Hepatocyte (in vitro differentiated cells): Measurements from ENCODE around the gene C11orf68. TPM values are rescaled to one million over a fixed set of nuclear protein-coding genes. Genes with fewer than 3 reads are reported as not detected.
"Not testable (repeated sequence)": the region's sequence is repeated elsewhere in the genome, so short reads cannot be mapped to it uniquely, and the experiment has no call there.

Source experiments
- DNase-seq: peaks from one replicate; pipeline ENCODE4 v3.0.0-alpha.2; 2016; ENCODE audit warnings: low spot score
- H2AFZ ChIP-seq: fragments of 200-600 bp; sonication (generic); 2 replicates; pipeline ENCODE4 v1.6.0; 2016; ENCODE audit warnings: antibody characterized with exemption, mild to moderate bottlenecking
- H3K27ac ChIP-seq: fragments of 200-600 bp; sonication (generic); 2 replicates; pipeline ENCODE4 v1.5.1; 2016; ENCODE audit warnings: mild to moderate bottlenecking
- H3K27me3 ChIP-seq: fragments of 200-600 bp; sonication (generic); 2 replicates; pipeline ENCODE4 v1.6.1; 2016
- H3K36me3 ChIP-seq: fragments of 200-600 bp; sonication (generic); replicated peaks from 2 replicates; pipeline ENCODE4 v1.5.1; 2016; ENCODE audit warnings: low read depth; ENCODE audit not compliant: insufficient read depth
- H3K4me1 ChIP-seq: fragments of 200-600 bp; sonication (generic); 2 replicates; pipeline ENCODE4 v1.5.1; 2016; ENCODE audit warnings: mild to moderate bottlenecking, moderate library complexity; ENCODE audit not compliant: insufficient read depth
- H3K4me2 ChIP-seq: fragments of 200-600 bp; sonication (generic); 2 replicates; pipeline ENCODE4 v1.6.0; 2016
- H3K4me3 ChIP-seq: fragments of 200-600 bp; sonication (generic); 2 replicates; pipeline ENCODE4 v1.5.1; 2016; ENCODE audit warnings: mild to moderate bottlenecking
- H3K79me2 ChIP-seq: fragments of 200-600 bp; sonication (generic); 2 replicates; pipeline ENCODE4 v1.6.0; 2017; ENCODE audit warnings: mild to moderate bottlenecking
- H3K9me2 ChIP-seq: fragments of 200-600 bp; sonication (generic); replicated peaks from 2 replicates; pipeline ENCODE4 v1.6.0; 2017; ENCODE audit warnings: mild to moderate bottlenecking; ENCODE audit not compliant: insufficient read depth
- H3K9me3 ChIP-seq: fragments of 200-600 bp; sonication (generic); 2 replicates; pipeline ENCODE4 v1.5.1; 2016; ENCODE audit warnings: low read depth, mild to moderate bottlenecking
- H4K20me1 ChIP-seq: fragments of 200-600 bp; sonication (generic); 2 replicates; pipeline ENCODE4 v1.6.0; 2016; ENCODE audit warnings: mild to moderate bottlenecking; ENCODE audit not compliant: insufficient read depth, poor library complexity, severe bottlenecking
- EZH2 ChIP-seq: fragments of 200-600 bp; sonication (generic); IDR thresholded peaks from 2 replicates; pipeline ENCODE4 v1.6.1; 2016; ENCODE audit warnings: antibody characterized with exemption, mild to moderate bottlenecking, borderline replicate concordance
- EZH2phosphoT487 ChIP-seq: fragments of 200-600 bp; sonication (generic); IDR thresholded peaks from one replicate; pipeline ENCODE4 v1.6.1; 2018; ENCODE audit warnings: antibody characterized with exemption, mild to moderate bottlenecking, low read depth, moderate library complexity; ENCODE audit not compliant: unreplicated experiment, severe bottlenecking
- WGBS: methylation state at CpG from one replicate; pipeline ENCODE4 v1.1.6; 2016; ENCODE audit warnings: low lambda C conversion rate; ENCODE audit errors: missing lambda C conversion rate; 5-methylcytosine and 5-hydroxymethylcytosine counted together
- polyA plus RNA-seq: library from polyadenylated mRNA; unstranded; fragments of >200 nt; fragmentation: Nextera tagmentation; extraction: Ambion mirVana; gene quantifications from 2 replicates; pipeline ENCODE4 v1.2.1, GENCODE V29; 2016
- total RNA-seq: library from RNA; depleted of rRNA; stranded (reverse); fragments of >200 nt; gene quantifications from 2 replicates; pipeline ENCODE4 v1.2.3, GENCODE V29; 2014
- TF ChIP-seq, protein P1 (sequence below): fragments of 200-600 bp; sonication (generic); IDR thresholded peaks from 2 replicates; pipeline ENCODE4 v1.5.1; 2016; ENCODE audit warnings: antibody characterized with exemption, mild to moderate bottlenecking; ENCODE audit not compliant: poor library complexity

The C11orf68 gene
- total and polyA plus RNA-seq, 2 experiments from 2014 or later: 26.3 to 59.3 TPM

DNA sequence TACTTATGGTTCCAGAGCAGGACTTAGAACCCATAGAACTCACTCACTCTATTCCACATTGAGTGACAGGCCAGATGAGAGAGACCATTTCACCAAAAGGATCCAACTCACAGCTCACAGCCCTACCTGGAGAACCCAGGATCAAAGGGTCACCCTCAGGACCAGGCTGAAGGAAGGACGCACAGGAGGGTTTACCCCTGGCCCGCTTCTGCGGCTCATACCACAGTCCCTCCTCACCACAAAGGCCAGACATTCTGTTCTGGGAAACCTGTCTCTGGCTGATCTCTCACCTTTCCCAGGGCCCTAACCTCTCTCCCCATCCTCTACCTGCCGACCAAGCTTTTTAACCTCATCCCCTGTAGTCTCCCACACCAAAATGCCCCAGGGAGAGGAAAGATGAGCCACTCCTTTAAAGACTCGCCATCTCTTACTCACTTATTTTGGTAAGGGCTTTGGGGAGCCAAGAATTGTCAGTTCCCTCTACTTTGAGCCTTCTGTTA is 23.3 kb downstream of the C11orf68 start:
- Histone ChIP-seq H3K4me1 (peaks cover 29% of the 10 kb centered on the region), H3K4me3 (no peak overlapping the region), H3K9me3 (no peaks in the 10 kb centered on the region), H2AFZ (no peak overlapping the region), H3K9me2 (no peaks in the 10 kb centered on the region), H3K27ac (no peak overlapping the region), H3K36me3 (no peaks in the 10 kb centered on the region), H3K79me2 (peaks cover 8% of the 10 kb centered on the region), H3K27me3 (peaks cover 15% of the 10 kb centered on the region), H3K4me2 (no peak overlapping the region), H4K20me1 (no peaks in the 10 kb centered on the region)
- DNase-seq: no peak
- TF ChIP-seq EZH2phosphoT487: no peak
- TF ChIP-seq, protein P1, sequence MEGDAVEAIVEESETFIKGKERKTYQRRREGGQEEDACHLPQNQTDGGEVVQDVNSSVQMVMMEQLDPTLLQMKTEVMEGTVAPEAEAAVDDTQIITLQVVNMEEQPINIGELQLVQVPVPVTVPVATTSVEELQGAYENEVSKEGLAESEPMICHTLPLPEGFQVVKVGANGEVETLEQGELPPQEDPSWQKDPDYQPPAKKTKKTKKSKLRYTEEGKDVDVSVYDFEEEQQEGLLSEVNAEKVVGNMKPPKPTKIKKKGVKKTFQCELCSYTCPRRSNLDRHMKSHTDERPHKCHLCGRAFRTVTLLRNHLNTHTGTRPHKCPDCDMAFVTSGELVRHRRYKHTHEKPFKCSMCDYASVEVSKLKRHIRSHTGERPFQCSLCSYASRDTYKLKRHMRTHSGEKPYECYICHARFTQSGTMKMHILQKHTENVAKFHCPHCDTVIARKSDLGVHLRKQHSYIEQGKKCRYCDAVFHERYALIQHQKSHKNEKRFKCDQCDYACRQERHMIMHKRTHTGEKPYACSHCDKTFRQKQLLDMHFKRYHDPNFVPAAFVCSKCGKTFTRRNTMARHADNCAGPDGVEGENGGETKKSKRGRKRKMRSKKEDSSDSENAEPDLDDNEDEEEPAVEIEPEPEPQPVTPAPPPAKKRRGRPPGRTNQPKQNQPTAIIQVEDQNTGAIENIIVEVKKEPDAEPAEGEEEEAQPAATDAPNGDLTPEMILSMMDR: no peak
- no peak for TF ChIP-seq EZH2
- WGBS: 94% methylated on average over 5 of the region's 5 CpGs

DNA sequence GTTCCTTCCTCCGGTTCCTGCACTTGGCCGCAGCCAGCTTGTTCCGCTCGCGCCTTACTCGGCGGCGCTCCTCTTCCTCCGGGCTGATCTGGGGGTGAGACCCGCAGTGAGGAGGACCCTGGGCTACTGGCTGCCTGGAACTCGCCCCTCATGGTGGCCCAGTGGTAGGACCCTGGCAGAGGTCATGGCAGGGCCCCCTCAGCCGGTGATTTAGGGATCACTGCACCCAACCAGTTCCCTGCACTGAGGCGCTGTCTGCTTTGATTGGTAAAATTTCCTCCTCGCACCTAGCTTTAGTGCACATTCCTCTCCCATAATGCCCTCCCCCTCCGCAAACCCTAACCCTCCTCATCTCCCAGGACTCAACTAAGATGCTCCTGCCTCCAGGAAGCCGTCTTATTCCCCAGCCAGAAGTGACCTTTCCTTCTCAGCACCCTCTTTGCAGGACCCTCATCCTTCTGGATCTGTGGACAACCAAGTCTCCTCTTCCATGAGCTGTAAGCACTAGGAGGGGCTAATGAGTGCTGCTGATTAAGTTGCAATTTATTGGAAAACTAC is 24.7 kb downstream of the C11orf68 start:
- Histone ChIP-seq H3K79me2 (peaks cover 8% of the 10 kb centered on the region), H3K36me3 (no peaks in the 10 kb centered on the region), H3K9me3 (no peaks in the 10 kb centered on the region), H3K9me2 (no peaks in the 10 kb centered on the region), H3K4me1 (peaks cover 30% of the 10 kb centered on the region), H3K27me3 (peaks cover 9% of the 10 kb centered on the region), H3K4me2 (no peak overlapping the region), H3K4me3 (no peak overlapping the region), H3K27ac (no peak overlapping the region), H2AFZ (no peak overlapping the region), H4K20me1 (no peaks in the 10 kb centered on the region)
- DNase-seq: no peak
- no peak for TF ChIP-seq EZH2
- TF ChIP-seq, protein P1: no peak
- no peak for TF ChIP-seq EZH2phosphoT487
- 97% methylated on average over 16 of the region's 16 CpGs for WGBS

DNA sequence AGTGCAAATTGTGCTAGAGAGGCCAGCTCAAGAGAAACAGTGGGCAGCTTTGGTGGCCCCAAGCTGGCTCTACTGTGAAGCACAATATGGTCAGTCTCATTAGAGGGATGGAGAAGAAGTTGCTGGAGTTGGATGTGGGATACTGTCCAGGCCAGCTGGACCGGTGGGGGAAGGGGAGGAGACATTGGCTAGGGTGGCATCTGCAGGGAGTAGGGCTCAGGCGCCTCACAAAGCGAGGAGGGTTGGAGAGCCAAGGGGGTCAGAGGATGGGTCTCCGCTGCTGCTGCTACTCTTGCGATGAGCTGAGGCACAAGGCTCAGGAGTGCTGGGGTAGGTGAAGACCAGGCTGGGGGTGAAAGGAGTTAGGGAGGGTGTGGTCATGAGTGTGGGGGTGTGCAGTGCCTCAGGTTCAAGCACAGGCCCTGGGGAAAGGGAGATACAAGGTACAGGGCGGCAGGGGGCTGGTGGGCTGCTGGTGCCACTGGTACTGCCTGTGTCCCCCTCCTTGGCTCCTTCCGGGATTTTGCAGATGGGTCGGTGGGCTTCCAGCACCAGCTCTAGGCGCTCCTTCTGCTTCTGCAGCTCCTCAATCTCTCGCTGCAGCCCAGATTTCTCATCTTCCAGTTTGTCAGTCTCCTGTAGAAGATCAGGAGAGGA is 26.1 kb downstream of the C11orf68 start:
- Histone ChIP-seq H2AFZ (no peak overlapping the region), H3K4me2 (peak overlapping the region; percentile 92), H3K4me3 (no peak overlapping the region), H3K9me2 (no peaks in the 10 kb centered on the region), H3K36me3 (no peaks in the 10 kb centered on the region), H3K27me3 (peaks cover 4% of the 10 kb centered on the region), H3K9me3 (no peaks in the 10 kb centered on the region), H3K4me1 (peaks cover 30% of the 10 kb centered on the region), H4K20me1 (no peaks in the 10 kb centered on the region), H3K79me2 (peaks cover 8% of the 10 kb centered on the region), H3K27ac (no peak overlapping the region)
- TF ChIP-seq EZH2 (no peak), EZH2phosphoT487 (no peak)
- TF ChIP-seq, protein P1: no peak
- 90% methylated on average over 10 of the region's 10 CpGs for WGBS
- no peak for DNase-seq

DNA sequence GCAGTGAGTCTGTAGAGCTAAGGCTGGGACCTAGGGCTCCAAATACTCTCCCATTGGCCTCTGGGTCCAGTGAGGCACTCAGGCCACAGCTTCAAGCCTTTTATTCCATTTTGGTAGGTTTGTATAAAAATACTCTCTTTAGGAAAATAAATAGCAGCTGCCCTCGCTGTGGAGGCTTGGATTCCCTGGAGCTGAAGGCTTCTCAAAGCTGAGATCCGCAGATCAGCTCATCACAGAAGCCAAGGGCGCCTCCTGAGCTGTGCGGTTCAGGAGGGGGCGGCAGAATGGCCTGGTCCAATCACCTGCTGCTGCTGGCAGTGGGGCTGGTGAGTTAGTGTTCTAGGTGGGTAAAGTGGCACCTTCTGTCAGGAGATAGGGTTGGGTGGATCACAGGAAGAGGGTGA is 26.7 kb downstream of the C11orf68 start:
- H4K20me1 ChIP-seq, H3K4me3 ChIP-seq, H2AFZ ChIP-seq, H3K9me2 ChIP-seq, DNase-seq, H3K27me3 ChIP-seq, H3K36me3 ChIP-seq, H3K9me3 ChIP-seq, H3K27ac ChIP-seq: not testable (repeated sequence)
- Histone ChIP-seq H3K4me1 (peaks cover 36% of the 10 kb centered on the region), H3K79me2 (peaks cover 14% of the 10 kb centered on the region), H3K4me2 (peak overlapping the region; percentile 92)
- 81% methylated on average over 5 of the region's 5 CpGs for WGBS
